GM12878 (cell line): ENCODE data around the gene SPNS1. TPM values are rescaled to one million over a fixed set of nuclear protein-coding genes. Genes with fewer than 3 reads are reported as not detected.
"Not testable (repeated sequence)": the region's sequence is repeated elsewhere in the genome, so short reads cannot be mapped to it uniquely, and the experiment has no call there.

ENCODE experiments used
- ATAC-seq: fragments of 200-7000 bp; cut with Tn5 transposase; 3 replicates; pipeline ENCODE4 v1.9.1; 2020; ENCODE audit warnings: mild to moderate bottlenecking, moderate library complexity
- BruUV-seq: library from RNA; stranded (reverse); fragments of 400-500 nt; replicated peaks from 2 replicates; lab custom pipeline; 2021; lab: Mats Ljungman, UMichigan
- CTCF ChIA-PET: fragments of 300-600 bp; sonication (Branson Sonifier 250); formaldehyde crosslinking; extraction: SDS; loops from one replicate; lab custom pipeline; 2021; ENCODE audit warnings: inconsistent platforms; lab: Yijun Ruan, JAX
- POLR2A ChIA-PET: fragments of 350-600 bp; formaldehyde crosslinking; extraction: SDS; loops from one replicate; lab custom pipeline; 2021; ENCODE audit warnings: inconsistent platforms; lab: Charles Lee
- RAD21 ChIA-PET: fragments of 300-600 bp; sonication (Branson Sonifier 250); formaldehyde crosslinking; loops from one replicate; lab custom pipeline; 2023; ENCODE audit warnings: antibody characterized with exemption; ENCODE audit not compliant: unreplicated experiment; lab: Charles Lee
- SMC1A ChIA-PET: fragments of 300-600 bp; sonication (Branson Sonifier 250); formaldehyde crosslinking; loops from one replicate; lab custom pipeline; 2023; ENCODE audit not compliant: unreplicated experiment, uncharacterized antibody; lab: Charles Lee
- DNase-seq: peaks from one replicate; pipeline ENCODE4 v3.0.0-alpha.2; 2011; ENCODE audit warnings: low read depth, low spot score
- FAIRE-seq: peaks from 3 replicates; lab custom pipeline; 2011; peaks lifted over from hg19 to GRCh38; lab: Jason Lieb, UNC
- H2AFZ ChIP-seq: 2 replicates; pipeline ENCODE4 v1.6.0; 2011; ENCODE audit warnings: low read depth, low read length, control low read depth; ENCODE audit not compliant: control insufficient read depth
- H3K27ac ChIP-seq: 2 replicates; pipeline ENCODE4 v1.5.1; 2011; ENCODE audit warnings: control low read depth; ENCODE audit not compliant: control insufficient read depth, insufficient read depth
- H3K27me3 ChIP-seq, 2 experiments: replicated peaks in 1 of 2; 2 replicates each; pipeline versions ENCODE4 v1.6.0 to v1.6.1; 2011; ENCODE audit warnings: low read length in 1 of 2; ENCODE audit not compliant: control insufficient read depth in 2 of 2, insufficient read depth in 2 of 2
- H3K36me3 ChIP-seq, 2 experiments: 2 replicates each; pipeline ENCODE4 v1.5.1; 2011; ENCODE audit warnings: low read length in 1 of 2; ENCODE audit not compliant: control insufficient read depth in 2 of 2, insufficient read depth in 2 of 2
- H3K4me1 ChIP-seq: 2 replicates; pipeline ENCODE4 v1.6.1; 2011; ENCODE audit warnings: mild to moderate bottlenecking, low read length, moderate library complexity, mixed read lengths; ENCODE audit not compliant: control insufficient read depth, insufficient read depth
- H3K4me2 ChIP-seq: 2 replicates; pipeline ENCODE4 v1.6.0; 2011; ENCODE audit warnings: control low read depth; ENCODE audit not compliant: control insufficient read depth, insufficient read depth
- H3K4me3 ChIP-seq: fragments of 200-600 bp; sonication (generic); 2 replicates; pipeline ENCODE4 v1.5.1; 2016
- H3K79me2 ChIP-seq: 2 replicates; pipeline ENCODE4 v1.6.0; 2011; ENCODE audit warnings: low read length; ENCODE audit not compliant: control insufficient read depth, insufficient read depth
- H3K9ac ChIP-seq: 2 replicates; pipeline ENCODE4 v1.8.0; 2011; ENCODE audit warnings: low read length, control low read depth, mixed read lengths; ENCODE audit not compliant: control insufficient read depth, insufficient read depth
- H3K9me3 ChIP-seq: replicated peaks from 3 replicates; pipeline ENCODE4 v1.5.1; 2011; ENCODE audit warnings: mild to moderate bottlenecking, low read length; ENCODE audit not compliant: control insufficient read depth, insufficient read depth
- H4K20me1 ChIP-seq: 2 replicates; pipeline ENCODE4 v1.6.0; 2011; ENCODE audit not compliant: control insufficient read depth, insufficient read depth
- E2F8 ChIP-seq: fragments of 450-650 bp; IDR thresholded peaks from 2 replicates; pipeline ENCODE4 v1.6.1; 2018; ENCODE audit warnings: mild to moderate bottlenecking, low read depth, moderate library complexity; ENCODE audit not compliant: partially characterized antibody
- KAT2A ChIP-seq: conservative IDR thresholded peaks from 2 replicates; pipeline ENCODE4 v1.6.1; 2011; ENCODE audit warnings: low read depth, low read length; ENCODE audit not compliant: control insufficient read depth
- MTA2 ChIP-seq: fragments of 450-650 bp; IDR thresholded peaks from 2 replicates; pipeline ENCODE4 v1.6.1; 2016; ENCODE audit warnings: low read depth, mild to moderate bottlenecking, moderate library complexity
- RELA ChIP-seq: fragments of 450-650 bp; IDR thresholded peaks from 2 replicates; pipeline ENCODE4 v1.8.0; 2014; ENCODE audit warnings: borderline replicate concordance; ENCODE audit not compliant: partially characterized antibody
- TCF12 ChIP-seq: IDR thresholded peaks from 2 replicates; pipeline ENCODE4 v1.6.1; 2011; ENCODE audit warnings: low read depth, mild to moderate bottlenecking, low read length
- ZNF207 ChIP-seq: fragments of 450-650 bp; IDR thresholded peaks from 2 replicates; pipeline ENCODE4 v1.6.1; 2014; ENCODE audit warnings: antibody characterized with exemption, mild to moderate bottlenecking, borderline replicate concordance
- WGBS: methylation state at CpG from one replicate; pipeline ENCODE4 v1.1.6; 2016; ENCODE audit warnings: low lambda C conversion rate; ENCODE audit not compliant: insufficient replicate concordance, insufficient coverage; ENCODE audit errors: missing lambda C conversion rate; 5-methylcytosine and 5-hydroxymethylcytosine counted together
- in situ Hi-C: fragments of 300-500 bp; cut with MboI; formaldehyde crosslinking; loops from 9 replicates; pipeline ENCODE4 v1.14.3; 2018; ENCODE audit warnings: mixed read lengths
- intact Hi-C: fragments of 100-400 bp; cut with micrococcal nuclease; formaldehyde crosslinking; loops from one replicate; pipeline ENCODE4 v1.14.2; 2022; ENCODE audit not compliant: unreplicated experiment
- polyA plus RNA-seq, 11 experiments: library from polyadenylated mRNA; depleted of rRNA in 4 of 11; unstranded in 6 of 11; stranded (reverse) in 5 of 11; fragments of >200 nt; fragmentation: Nextera tagmentation in 4 of 11; fragmentation: Illumina TruSeq in 1 of 11; extraction: Ambion mirVana in 4 of 11; extraction: Trizol in 1 of 11; gene quantifications; 1 replicate in 1 of 11; 2 replicates in 10 of 11; pipeline versions ENCODE4 v1.2.1 to v1.2.3, GENCODE V29; 2011 to 2016; ENCODE audit warnings: inconsistent platforms in 2 of 11, missing spikeins in 2 of 11, low read depth in 1 of 11
- total RNA-seq, 4 experiments: library from RNA; depleted of rRNA in 3 of 4; stranded (reverse); fragments of >200 nt in 3 of 4; fragmentation: Illumina TruSeq in 1 of 4; extraction: Trizol in 1 of 4; gene quantifications; 2 replicates each; pipeline versions ENCODE4 v1.2.1 to v1.2.3, GENCODE V29; 2013 to 2021
- TF ChIP-seq, protein P1 (sequence below): IDR thresholded peaks from 2 replicates; pipeline ENCODE4 v1.6.1; 2011; ENCODE audit warnings: borderline replicate concordance, low read depth, mild to moderate bottlenecking, moderate library complexity, low read length; ENCODE audit not compliant: insufficient read depth, poor library complexity, severe bottlenecking

SPNS1 gene
- total and polyA plus RNA-seq, 10 of the 15 experiments (the other 5 are each of a cell fraction or from before 2014, with no cell fraction given), result 0.16 to 37.6 (median 12.0) TPM

- no peak for TF ChIP-seq E2F8
- no peak for TF ChIP-seq ZNF207
- TF ChIP-seq, protein P1, sequence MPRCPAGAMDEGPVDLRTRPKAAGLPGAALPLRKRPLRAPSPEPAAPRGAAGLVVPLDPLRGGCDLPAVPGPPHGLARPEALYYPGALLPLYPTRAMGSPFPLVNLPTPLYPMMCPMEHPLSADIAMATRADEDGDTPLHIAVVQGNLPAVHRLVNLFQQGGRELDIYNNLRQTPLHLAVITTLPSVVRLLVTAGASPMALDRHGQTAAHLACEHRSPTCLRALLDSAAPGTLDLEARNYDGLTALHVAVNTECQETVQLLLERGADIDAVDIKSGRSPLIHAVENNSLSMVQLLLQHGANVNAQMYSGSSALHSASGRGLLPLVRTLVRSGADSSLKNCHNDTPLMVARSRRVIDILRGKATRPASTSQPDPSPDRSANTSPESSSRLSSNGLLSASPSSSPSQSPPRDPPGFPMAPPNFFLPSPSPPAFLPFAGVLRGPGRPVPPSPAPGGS, result no peak
- TF ChIP-seq KAT2A, result no peak
- no peak for TF ChIP-seq MTA2
- TF ChIP-seq RELA, result no peak
- no peak for TF ChIP-seq TCF12
These were observed 35.9 kb upstream of the SPNS1 start (continued) for GRCh38 chr16:28938721-28939120.

DNA sequence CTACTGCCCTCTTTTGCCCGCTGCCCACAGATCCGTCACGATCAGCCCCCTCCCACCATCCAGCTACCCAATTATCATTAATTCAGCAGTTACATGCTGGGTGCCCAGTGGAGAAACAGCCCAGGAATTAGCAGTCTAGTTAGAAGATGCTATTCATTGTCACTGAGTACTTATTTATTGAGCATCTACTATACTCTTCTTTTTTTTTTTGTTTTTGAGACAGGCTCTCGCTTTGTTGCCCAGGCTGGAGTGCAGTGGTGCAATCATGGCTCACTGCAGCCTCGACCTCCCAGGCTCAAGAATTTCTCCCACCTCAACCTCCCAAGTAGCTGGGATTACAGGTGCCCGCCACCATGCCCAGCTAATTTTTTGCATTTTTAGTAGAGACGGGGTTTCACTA is 34.8 kb upstream of the SPNS1 start:
- H3K9ac ChIP-seq, in situ Hi-C loops, intact Hi-C loops, DNase-seq, H3K4me2 ChIP-seq, H2AFZ ChIP-seq, BruUV-seq, H3K9me3 ChIP-seq, ATAC-seq, H3K27ac ChIP-seq, FAIRE-seq, H3K79me2 ChIP-seq, H3K4me1 ChIP-seq, RAD21 ChIA-PET, H4K20me1 ChIP-seq, H3K4me3 ChIP-seq, H3K27me3 ChIP-seq, H3K36me3 ChIP-seq, CTCF ChIA-PET: not testable (repeated sequence)
- POLR2A ChIA-PET, result interaction anchor here (0.9 kb wide), 1 partner anchor 17 kb away, joined by 3 read pairs; no protein-coding TSS in a partner anchor
- SMC1A ChIA-PET, result interaction anchor here (1.1 to 1.2 kb wide), 2 partner anchors 16 to 95 kb away, joined by 3 read pairs; no protein-coding TSS in a partner anchor
- WGBS, result 97% methylated on average over 6 of the region's 7 CpGs
